Inflammatory macrophage (primary cell): Measurements from ENCODE around the gene CYBB.

Source experiments
- DNase-seq, 2 donors: peaks; one replicate each; pipeline ENCODE4 v3.0.0-alpha.2; 2020 to 2022

The CYBB gene

GRCh38 chrX:37786624-37787422 is 7.0 kb downstream of the CYBB start:
- peak; percentile 43 to 53 for DNase-seq

GRCh38 chrX:37787423-37787869 is 7.6 kb downstream of the CYBB start:
- DNase-seq, result peak; percentile 81 to 91

- no peak for DNase-seq
Observed at GRCh38 chrX:37796310-37796709, 16.5 kb downstream of the CYBB start.

GRCh38 chrX:37796805-37797204 is 16.9 kb downstream of the CYBB start:
- DNase-seq, result peak; percentile 86 to 88

- no peak for DNase-seq
Observed at GRCh38 chrX:37799936-37800335, 20.1 kb downstream of the CYBB start.

- DNase-seq, result peak; percentile 79 to 91
Observed at GRCh38 chrX:37800717-37801116, 20.9 kb downstream of the CYBB start.

GRCh38 chrX:37802028-37802427 is 22.2 kb downstream of the CYBB start:
- DNase-seq, result peak; percentile 60 to 82

- DNase-seq, result no peak
Observed at GRCh38 chrX:37803057-37803456, 23.2 kb downstream of the CYBB start.

GRCh38 chrX:37809970-37810369 is 30.1 kb downstream of the CYBB start:
- DNase-seq, result no peak

- DNase-seq, result peak; percentile 43 to 66
Observed at GRCh38 chrX:37812110-37812509, 32.3 kb downstream of the CYBB start.

- no peak for DNase-seq
Observed at GRCh38 chrX:37813570-37813969, 33.7 kb downstream of the CYBB start.

GRCh38 chrX:37815366-37815765 is 35.5 kb downstream of the CYBB start:
- peak in 1 of 2 donors; percentile 36 for DNase-seq

- DNase-seq, result no peak
Observed at GRCh38 chrX:37816766-37817165, 36.9 kb downstream of the CYBB start.

- peak in 1 of 2 donors; percentile 16 for DNase-seq
Observed at GRCh38 chrX:37817176-37817575, 37.3 kb downstream of the CYBB start.

GRCh38 chrX:37817579-37817978 is 37.7 kb downstream of the CYBB start:
- DNase-seq, result peak in 1 of 2 donors; percentile 26

- peak in 1 of 2 donors; percentile 18 for DNase-seq
Observed at GRCh38 chrX:37818031-37818430, 38.2 kb downstream of the CYBB start.

- DNase-seq, result peak in 1 of 2 donors; percentile 27
Observed at GRCh38 chrX:37820646-37821045, 40.8 kb downstream of the CYBB start.

- DNase-seq, result no peak
Observed at GRCh38 chrX:37824491-37825214, 44.8 kb downstream of the CYBB start.

- peak in 1 of 2 donors; percentile 43 for DNase-seq
Observed at GRCh38 chrX:37825215-37825842, 45.5 kb downstream of the CYBB start.

GRCh38 chrX:37829721-37830120 is 49.9 kb downstream of the CYBB start:
- DNase-seq, result peak in 1 of 2 donors; percentile 59

- no peak for DNase-seq
Observed at GRCh38 chrX:37830371-37830770, 50.5 kb downstream of the CYBB start.

- peak in 1 of 2 donors; percentile 37 for DNase-seq
Observed at GRCh38 chrX:37834937-37835336, 55.1 kb downstream of the CYBB start.

GRCh38 chrX:37840931-37841330 is 61.1 kb downstream of the CYBB start:
- no peak for DNase-seq
